ENCODE measurements around the gene BORCS5. TPM values are rescaled to one million over a fixed set of nuclear protein-coding genes. Genes with fewer than 3 reads are reported as not detected.
A peak's percentile ranks its signal among the peaks of the same experiment; 100 is the strongest.

The BORCS5 gene
- total RNA-seq, 2 donors from 2014 or later: 9.7 to 26.8 TPM

GRCh38 chr12:12399161-12399560 is 42.3 kb downstream of the BORCS5 start:
- peaks cover 4% of the 10 kb centered on the region for H3K4me1 ChIP-seq (replicated peaks)
- DNase-seq (ENCODE audit: low spot score): no peak
- no peaks in the 10 kb centered on the region for H3K9me3 ChIP-seq
- H3K4me3 ChIP-seq: no peak overlapping the region
- intact Hi-C loops (cut with DNase I): no loop called here
- H3K27ac ChIP-seq: peak overlapping the region in 1 of 2 donors; percentile 44
- TF ChIP-seq POLR2A (IDR thresholded peaks at IDR 0.05) (no peak), POLR2AphosphoS5 (IDR thresholded peaks at IDR 0.05) (no peak), CTCF (IDR thresholded peaks at IDR 0.05) (no peak)
- H3K36me3 ChIP-seq: no peaks in the 10 kb centered on the region
- no peaks in the 10 kb centered on the region for H3K27me3 ChIP-seq (replicated peaks; ENCODE audit: insufficient read depth)
- 96% methylated on average over 1 of the region's 1 CpG for WGBS

- Histone ChIP-seq H3K4me3 (no peak overlapping the region), H3K4me1 (replicated peaks) (peaks cover 7% of the 10 kb centered on the region), H3K36me3 (no peaks in the 10 kb centered on the region), H3K9me3 (no peaks in the 10 kb centered on the region), H3K27ac (no peak overlapping the region), H3K27me3 (replicated peaks; ENCODE audit: insufficient read depth) (no peaks in the 10 kb centered on the region)
- TF ChIP-seq POLR2AphosphoS5 (IDR thresholded peaks at IDR 0.05) (no peak), CTCF (IDR thresholded peaks at IDR 0.05) (no peak)
- WGBS: 85% methylated on average over 4 of the region's 4 CpGs
- intact Hi-C loops (cut with DNase I): no loop called here
- DNase-seq (ENCODE audit: low spot score): no peak
Observed at GRCh38 chr12:12399776-12400305, 43.0 kb downstream of the BORCS5 start.

- no peak for DNase-seq (ENCODE audit: low spot score)
- WGBS: 94% methylated on average over 3 of the region's 3 CpGs
- TF ChIP-seq CTCF (IDR thresholded peaks at IDR 0.05) (no peak), POLR2AphosphoS5 (IDR thresholded peaks at IDR 0.05) (no peak), POLR2A (IDR thresholded peaks at IDR 0.05) (no peak)
- H3K9me3 ChIP-seq: no peaks in the 10 kb centered on the region
- no peak overlapping the region for H3K27ac ChIP-seq
- H3K27me3 ChIP-seq (replicated peaks; ENCODE audit: insufficient read depth): no peaks in the 10 kb centered on the region
- H3K36me3 ChIP-seq: no peaks in the 10 kb centered on the region
- intact Hi-C loops (cut with DNase I): no loop called here
- H3K4me3 ChIP-seq: no peak overlapping the region
- H3K4me1 ChIP-seq (replicated peaks): peaks cover 11% of the 10 kb centered on the region
Observed at GRCh38 chr12:12400793-12401192, 43.9 kb downstream of the BORCS5 start.

- DNase-seq (ENCODE audit: low spot score): no peak
- intact Hi-C loops (cut with DNase I): no loop called here
- no peaks in the 10 kb centered on the region for H3K9me3 ChIP-seq
- WGBS: 27% methylated on average over 9 of the region's 9 CpGs
- peaks cover 11% of the 10 kb centered on the region for H3K4me1 ChIP-seq (replicated peaks)
- H3K36me3 ChIP-seq: no peaks in the 10 kb centered on the region
- no peaks in the 10 kb centered on the region for H3K27me3 ChIP-seq (replicated peaks; ENCODE audit: insufficient read depth)
- H3K27ac ChIP-seq: peak overlapping the region; percentile 61 to 78
- TF ChIP-seq CTCF (IDR thresholded peaks at IDR 0.05) (no peak), POLR2AphosphoS5 (IDR thresholded peaks at IDR 0.05) (peak; percentile 69)
- H3K4me3 ChIP-seq: no peak overlapping the region
Observed at GRCh38 chr12:12403264-12404248, 46.7 kb downstream of the BORCS5 start.
